ENCODE data around the gene MROH7.

Gene MROH7

GRCh38 chr1:54607821-54608565, 33.6 kb upstream of the MROH7 start:
- peaks cover 8% of the 10 kb centered on the region; the same call in 1 of the 2 replicates for H3F3A ChIP-seq (ENCODE audit: low read depth)

GRCh38 chr1:54608566-54609230, 32.9 kb upstream of the MROH7 start:
- H3K4me3 ChIP-seq (ENCODE audit: low read length, poor library complexity, severe bottlenecking) = no peak overlapping the region
- H3K9ac ChIP-seq (ENCODE audit: low read depth, low read length, poor library complexity, severe bottlenecking) = no peak overlapping the region
- no peaks in the 10 kb centered on the region for H4K20me1 ChIP-seq (ENCODE audit: insufficient read depth, low read length, poor library complexity, severe bottlenecking)
- no peak overlapping the region for H2AFZ ChIP-seq (ENCODE audit: low read length)
- no peak for TF ChIP-seq EZH2phosphoT487 (IDR thresholded peaks at IDR 0.05; ENCODE audit: borderline replicate concordance)
- H3K4me1 ChIP-seq (ENCODE audit: insufficient read depth, low read length, poor library complexity, severe bottlenecking) = peaks cover 31% of the 10 kb centered on the region
- H3K9me3 ChIP-seq (ENCODE audit: insufficient read depth, low read depth, low read length) = no peaks in the 10 kb centered on the region
- no peaks in the 10 kb centered on the region for H3K79me2 ChIP-seq (ENCODE audit: insufficient read depth, low read length)
- no peaks in the 10 kb centered on the region for H3K27me3 ChIP-seq (ENCODE audit: insufficient read depth, low read length, poor library complexity, severe bottlenecking)
- H3F3A ChIP-seq (ENCODE audit: low read depth) = peaks cover 8% of the 10 kb centered on the region; the same call in 1 of the 2 replicates
- H3K4me2 ChIP-seq (ENCODE audit: low read depth, low read length, poor library complexity, severe bottlenecking) = no peak overlapping the region
- H3K36me3 ChIP-seq (ENCODE audit: insufficient read depth, low read length) = no peaks in the 10 kb centered on the region
- no peaks in the 10 kb centered on the region for H3K9me2 ChIP-seq (replicated peaks; ENCODE audit: low read depth, low read length)

More at GRCh38 chr1:54607821-54608565, 33.6 kb upstream of the MROH7 start:
- H3K9ac ChIP-seq (ENCODE audit: low read depth, low read length, poor library complexity, severe bottlenecking) = no peak overlapping the region
- TF ChIP-seq EZH2phosphoT487 (IDR thresholded peaks at IDR 0.05; ENCODE audit: borderline replicate concordance) = no peak
- TF ChIP-seq CTCF (conservative IDR thresholded peaks at IDR 0.05; ENCODE audit: low read length) = no peak
- no peaks in the 10 kb centered on the region for H4K20me1 ChIP-seq (ENCODE audit: insufficient read depth, low read length, poor library complexity, severe bottlenecking)
- no peak overlapping the region for H3K4me2 ChIP-seq (ENCODE audit: low read depth, low read length, poor library complexity, severe bottlenecking)
- H3K9me2 ChIP-seq (replicated peaks; ENCODE audit: low read depth, low read length) = no peaks in the 10 kb centered on the region
- H3K9me3 ChIP-seq (ENCODE audit: insufficient read depth, low read depth, low read length) = no peaks in the 10 kb centered on the region
- peaks cover 36% of the 10 kb centered on the region for H3K4me1 ChIP-seq (ENCODE audit: insufficient read depth, low read length, poor library complexity, severe bottlenecking)
- H3K4me3 ChIP-seq (ENCODE audit: low read length, poor library complexity, severe bottlenecking) = no peak overlapping the region
- no peak overlapping the region for H2AFZ ChIP-seq (ENCODE audit: low read length)
- H3K27me3 ChIP-seq (ENCODE audit: insufficient read depth, low read length, poor library complexity, severe bottlenecking) = no peaks in the 10 kb centered on the region
- H3K79me2 ChIP-seq (ENCODE audit: insufficient read depth, low read length) = no peaks in the 10 kb centered on the region
- H3K36me3 ChIP-seq (ENCODE audit: insufficient read depth, low read length) = no peaks in the 10 kb centered on the region

- H3K9me3 ChIP-seq (ENCODE audit: insufficient read depth, low read depth, low read length) = no peaks in the 10 kb centered on the region
- H3K9me2 ChIP-seq (replicated peaks; ENCODE audit: low read depth, low read length) = no peaks in the 10 kb centered on the region
- H3K27me3 ChIP-seq (ENCODE audit: insufficient read depth, low read length, poor library complexity, severe bottlenecking) = no peaks in the 10 kb centered on the region
- peaks cover 24% of the 10 kb centered on the region for H3K4me1 ChIP-seq (ENCODE audit: insufficient read depth, low read length, poor library complexity, severe bottlenecking)
- no peaks in the 10 kb centered on the region for H3K36me3 ChIP-seq (ENCODE audit: insufficient read depth, low read length)
- H2AFZ ChIP-seq (ENCODE audit: low read length) = no peak overlapping the region
- no peaks in the 10 kb centered on the region for H4K20me1 ChIP-seq (ENCODE audit: insufficient read depth, low read length, poor library complexity, severe bottlenecking)
- no peak overlapping the region for H3K4me3 ChIP-seq (ENCODE audit: low read length, poor library complexity, severe bottlenecking)
- H3K79me2 ChIP-seq (ENCODE audit: insufficient read depth, low read length) = no peaks in the 10 kb centered on the region
- H3K4me2 ChIP-seq (ENCODE audit: low read depth, low read length, poor library complexity, severe bottlenecking) = no peak overlapping the region
- TF ChIP-seq CTCF (conservative IDR thresholded peaks at IDR 0.05; ENCODE audit: low read length) = no peak
- TF ChIP-seq EZH2phosphoT487 (IDR thresholded peaks at IDR 0.05; ENCODE audit: borderline replicate concordance) = no peak
- H3K9ac ChIP-seq (ENCODE audit: low read depth, low read length, poor library complexity, severe bottlenecking) = no peak overlapping the region
- H3F3A ChIP-seq (ENCODE audit: low read depth) = peaks cover 4% of the 10 kb centered on the region; the same call in 1 of the 2 replicates
Observed at GRCh38 chr1:54609301-54609921, 32.2 kb upstream of the MROH7 start.
